ENCODE data around the gene YDJC.

Gene YDJC

DNA sequence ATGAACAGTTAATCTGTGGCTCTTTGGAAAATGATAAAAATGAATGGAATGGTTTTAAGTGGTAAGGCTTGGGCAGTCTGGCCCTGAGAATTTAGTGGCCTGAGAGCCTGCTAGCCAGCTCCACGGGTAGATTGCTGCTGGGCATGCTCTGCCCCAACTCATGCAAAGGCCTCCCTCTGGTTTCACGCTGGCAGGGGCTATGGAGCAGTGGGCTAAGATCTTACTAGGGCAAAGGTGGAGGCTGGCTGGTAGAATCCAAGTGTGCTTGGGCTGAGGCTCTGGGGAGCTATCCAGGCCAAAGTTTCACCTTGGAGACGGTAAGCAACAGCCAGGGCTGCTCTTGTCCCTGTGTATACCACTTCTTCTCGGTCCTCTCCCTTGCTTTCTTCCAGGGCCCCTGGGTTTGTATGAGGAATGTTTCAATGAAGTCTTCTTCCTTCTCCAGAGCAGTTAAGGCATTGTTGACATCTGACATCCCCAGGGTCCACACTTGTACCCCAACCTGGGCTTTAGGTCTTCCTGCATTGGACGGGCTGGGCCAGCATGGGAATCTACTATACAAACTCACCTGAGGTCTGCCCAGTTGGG, 34.9 kb downstream of the YDJC start:
- Histone ChIP-seq H3K9me2 (replicated peaks; ENCODE audit: insufficient read depth, low read length) (no peaks in the 10 kb centered on the region), H3K4me3 (ENCODE audit: insufficient read depth, low read length, poor library complexity, severe bottlenecking) (no peak overlapping the region), H3K27ac (ENCODE audit: low read depth, low read length) (no peak overlapping the region), H3K79me2 (ENCODE audit: insufficient read depth, low read length) (peaks cover 83% of the 10 kb centered on the region), H3K27me3 (ENCODE audit: low read length) (no peaks in the 10 kb centered on the region), H3K4me2 (ENCODE audit: low read depth, low read length, poor library complexity, severe bottlenecking) (no peak overlapping the region), H3K36me3 (ENCODE audit: low read length) (no peaks in the 10 kb centered on the region), H3K9ac (ENCODE audit: low read length) (no peak overlapping the region), H2AFZ (ENCODE audit: low read depth, low read length, severe bottlenecking) (no peak overlapping the region), H3K9me3 (ENCODE audit: insufficient read depth, low read length) (no peaks in the 10 kb centered on the region), H4K20me1 (ENCODE audit: low read depth, low read length) (no peaks in the 10 kb centered on the region), H3F3A (ENCODE audit: insufficient read depth) (no peaks in the 10 kb centered on the region)
- TF ChIP-seq, protein P1, sequence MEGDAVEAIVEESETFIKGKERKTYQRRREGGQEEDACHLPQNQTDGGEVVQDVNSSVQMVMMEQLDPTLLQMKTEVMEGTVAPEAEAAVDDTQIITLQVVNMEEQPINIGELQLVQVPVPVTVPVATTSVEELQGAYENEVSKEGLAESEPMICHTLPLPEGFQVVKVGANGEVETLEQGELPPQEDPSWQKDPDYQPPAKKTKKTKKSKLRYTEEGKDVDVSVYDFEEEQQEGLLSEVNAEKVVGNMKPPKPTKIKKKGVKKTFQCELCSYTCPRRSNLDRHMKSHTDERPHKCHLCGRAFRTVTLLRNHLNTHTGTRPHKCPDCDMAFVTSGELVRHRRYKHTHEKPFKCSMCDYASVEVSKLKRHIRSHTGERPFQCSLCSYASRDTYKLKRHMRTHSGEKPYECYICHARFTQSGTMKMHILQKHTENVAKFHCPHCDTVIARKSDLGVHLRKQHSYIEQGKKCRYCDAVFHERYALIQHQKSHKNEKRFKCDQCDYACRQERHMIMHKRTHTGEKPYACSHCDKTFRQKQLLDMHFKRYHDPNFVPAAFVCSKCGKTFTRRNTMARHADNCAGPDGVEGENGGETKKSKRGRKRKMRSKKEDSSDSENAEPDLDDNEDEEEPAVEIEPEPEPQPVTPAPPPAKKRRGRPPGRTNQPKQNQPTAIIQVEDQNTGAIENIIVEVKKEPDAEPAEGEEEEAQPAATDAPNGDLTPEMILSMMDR (IDR thresholded peaks at IDR 0.05; ENCODE audit: insufficient read depth, low read length, poor library complexity, severe bottlenecking): no peak
- no peak for TF ChIP-seq EZH2phosphoT487 (conservative IDR thresholded peaks at IDR 0.05; ENCODE audit: low read length)

DNA sequence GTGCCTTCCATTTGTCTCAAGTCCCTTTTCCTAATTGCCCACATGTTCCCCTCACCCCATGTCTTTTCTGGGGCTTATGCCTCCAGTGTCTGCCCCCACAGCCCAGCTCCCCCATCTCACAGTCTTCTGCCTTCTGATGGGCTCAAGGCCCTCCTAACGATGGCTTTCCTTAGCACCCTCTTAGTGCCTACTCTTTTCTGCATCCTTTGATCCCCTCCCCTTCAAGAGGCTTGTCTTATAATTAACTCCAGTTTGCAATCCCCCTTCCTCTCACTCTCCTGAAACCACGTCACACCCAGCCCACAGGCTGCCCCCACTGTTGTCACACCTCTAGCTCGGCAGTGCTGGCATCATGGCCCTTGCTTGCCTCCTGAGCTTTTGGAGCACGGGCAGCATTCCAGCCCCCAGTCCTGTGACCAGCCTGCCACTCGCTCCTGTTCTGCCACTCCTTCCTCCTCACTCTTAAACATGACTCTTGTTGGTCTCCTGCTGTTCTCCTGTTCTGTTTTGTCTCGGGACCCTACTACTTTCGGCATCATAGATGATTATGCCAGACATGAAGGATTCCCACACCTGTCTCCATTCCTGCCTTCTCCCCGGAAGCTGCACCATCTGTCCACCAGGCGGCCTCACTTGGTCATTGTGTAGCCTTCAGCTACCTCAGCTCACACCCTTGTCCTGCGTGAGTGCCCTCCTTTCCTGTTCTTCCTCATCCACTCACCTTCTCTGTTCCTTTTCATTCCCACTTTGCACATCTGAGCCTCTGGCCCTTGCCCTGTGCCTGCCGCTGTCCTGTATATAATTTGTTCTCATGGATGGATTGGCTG, 36.2 kb downstream of the YDJC start:
- no peak overlapping the region for H2AFZ ChIP-seq (ENCODE audit: low read depth, low read length, severe bottlenecking)
- H3F3A ChIP-seq (ENCODE audit: insufficient read depth): no peaks in the 10 kb centered on the region
- no peaks in the 10 kb centered on the region for H3K36me3 ChIP-seq (ENCODE audit: low read length)
- no peak overlapping the region for H3K4me3 ChIP-seq (ENCODE audit: insufficient read depth, low read length, poor library complexity, severe bottlenecking)
- H3K27me3 ChIP-seq (ENCODE audit: low read length): no peaks in the 10 kb centered on the region
- no peak overlapping the region for H3K27ac ChIP-seq (ENCODE audit: low read depth, low read length)
- no peaks in the 10 kb centered on the region for H4K20me1 ChIP-seq (ENCODE audit: low read depth, low read length)
- no peaks in the 10 kb centered on the region for H3K9me2 ChIP-seq (replicated peaks; ENCODE audit: insufficient read depth, low read length)
- H3K79me2 ChIP-seq (ENCODE audit: insufficient read depth, low read length): peaks cover 80% of the 10 kb centered on the region
- H3K9ac ChIP-seq (ENCODE audit: low read length): no peak overlapping the region
- no peak for TF ChIP-seq EZH2phosphoT487 (conservative IDR thresholded peaks at IDR 0.05; ENCODE audit: low read length)
- TF ChIP-seq, protein P1 (IDR thresholded peaks at IDR 0.05; ENCODE audit: insufficient read depth, low read length, poor library complexity, severe bottlenecking): no peak
- H3K9me3 ChIP-seq (ENCODE audit: insufficient read depth, low read length): no peaks in the 10 kb centered on the region
- H3K4me2 ChIP-seq (ENCODE audit: low read depth, low read length, poor library complexity, severe bottlenecking): no peak overlapping the region

DNA sequence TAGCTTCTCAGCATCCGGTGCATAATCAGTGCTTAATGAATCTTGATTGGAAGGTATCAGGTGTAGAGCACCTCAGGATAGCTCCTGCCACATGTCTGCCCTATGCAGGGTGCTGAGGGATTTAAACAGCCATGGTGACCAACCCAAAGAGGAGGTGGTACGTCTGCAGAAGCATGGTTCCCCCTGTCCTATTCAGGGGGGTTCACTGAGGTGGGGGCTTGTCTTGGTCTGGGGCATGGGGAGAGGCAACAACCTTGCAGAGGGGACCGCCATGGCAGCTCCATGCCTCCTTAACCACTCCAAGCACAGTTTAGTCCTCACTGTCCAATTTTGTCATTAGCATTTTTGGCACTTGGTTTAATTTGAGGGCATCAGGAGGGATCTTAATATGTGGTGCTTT, 37.4 kb downstream of the YDJC start:
- H3K4me2 ChIP-seq (ENCODE audit: low read depth, low read length, poor library complexity, severe bottlenecking): no peak overlapping the region
- H4K20me1 ChIP-seq (ENCODE audit: low read depth, low read length): no peaks in the 10 kb centered on the region
- TF ChIP-seq EZH2phosphoT487 (conservative IDR thresholded peaks at IDR 0.05; ENCODE audit: low read length): no peak
- TF ChIP-seq, protein P1 (IDR thresholded peaks at IDR 0.05; ENCODE audit: insufficient read depth, low read length, poor library complexity, severe bottlenecking): no peak
- H3K27me3 ChIP-seq (ENCODE audit: low read length): no peaks in the 10 kb centered on the region
- peaks cover 82% of the 10 kb centered on the region for H3K79me2 ChIP-seq (ENCODE audit: insufficient read depth, low read length)
- H3K9me3 ChIP-seq (ENCODE audit: insufficient read depth, low read length): no peaks in the 10 kb centered on the region
- H2AFZ ChIP-seq (ENCODE audit: low read depth, low read length, severe bottlenecking): no peak overlapping the region
- peaks cover 8% of the 10 kb centered on the region; the same call in 1 of the 2 replicates for H3F3A ChIP-seq (ENCODE audit: insufficient read depth)
- no peak overlapping the region for H3K4me3 ChIP-seq (ENCODE audit: insufficient read depth, low read length, poor library complexity, severe bottlenecking)
- H3K9me2 ChIP-seq (replicated peaks; ENCODE audit: insufficient read depth, low read length): no peaks in the 10 kb centered on the region
- no peak overlapping the region for H3K9ac ChIP-seq (ENCODE audit: low read length)
- H3K36me3 ChIP-seq (ENCODE audit: low read length): no peaks in the 10 kb centered on the region
- no peak overlapping the region for H3K27ac ChIP-seq (ENCODE audit: low read depth, low read length)
